IPS-18c (cell line): ENCODE results near the gene PCBD1.
"Not testable (repeated sequence)": the region's sequence is repeated elsewhere in the genome, so short reads cannot be mapped to it uniquely, and the experiment has no call there.

Experiments
- H3K4me3 ChIP-seq: 2 replicates; pipeline ENCODE4 v1.7.0; 2013; ENCODE audit warnings: low read depth, mild to moderate bottlenecking, low read length, moderate library complexity; ENCODE audit not compliant: insufficient read depth
- H3K9me3 ChIP-seq: one replicate; pipeline ENCODE4 v1.6.1; 2013; ENCODE audit warnings: mild to moderate bottlenecking, low read length, moderate library complexity; ENCODE audit not compliant: control insufficient read depth, insufficient read depth

Gene PCBD1

DNA sequence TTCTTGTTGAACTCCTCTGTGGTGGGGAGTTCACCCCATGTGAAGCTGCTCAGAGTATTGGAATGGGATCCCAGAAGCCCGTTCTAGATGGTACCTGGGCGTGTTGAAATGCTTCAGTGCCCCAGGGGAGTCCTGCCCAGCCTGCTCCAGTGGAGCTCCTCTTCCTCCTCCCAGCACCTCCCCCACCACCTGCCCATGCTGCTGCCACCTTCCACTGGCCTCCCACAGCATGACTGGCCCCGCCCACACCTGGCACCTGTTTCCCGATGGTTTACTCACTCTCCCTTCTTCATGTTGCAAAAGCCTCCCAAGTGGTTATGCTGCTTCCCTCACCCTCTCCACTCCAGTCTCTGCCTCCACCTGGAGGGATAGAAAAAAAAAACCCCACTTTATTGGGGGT is 32.2 kb upstream of the PCBD1 start:
- H3K4me3 ChIP-seq = no peak overlapping the region

DNA sequence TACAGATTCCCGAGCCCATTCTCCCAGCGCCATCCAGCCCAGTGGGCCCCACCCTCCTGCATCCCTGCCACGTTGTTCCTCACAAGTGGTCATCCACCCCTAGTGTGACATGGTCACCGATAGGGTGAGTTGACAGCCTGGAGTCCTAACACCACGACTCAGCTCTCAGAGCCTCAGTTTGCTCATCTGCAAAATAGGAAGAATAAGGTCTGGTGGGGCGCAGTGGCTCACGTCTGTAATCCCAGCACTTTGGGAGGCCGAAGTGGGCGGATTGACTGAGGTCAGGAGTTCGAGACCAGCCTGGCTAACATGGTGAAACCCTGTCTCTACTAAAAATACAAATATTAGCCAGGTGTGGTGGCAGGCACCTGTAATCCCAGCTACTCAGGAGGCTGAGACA is 31.5 kb upstream of the PCBD1 start:
- H3K9me3 ChIP-seq, H3K4me3 ChIP-seq: not testable (repeated sequence)

More for the DNA sequence above, 32.2 kb upstream of the PCBD1 start:
- no peaks in the 10 kb centered on the region for H3K9me3 ChIP-seq

DNA sequence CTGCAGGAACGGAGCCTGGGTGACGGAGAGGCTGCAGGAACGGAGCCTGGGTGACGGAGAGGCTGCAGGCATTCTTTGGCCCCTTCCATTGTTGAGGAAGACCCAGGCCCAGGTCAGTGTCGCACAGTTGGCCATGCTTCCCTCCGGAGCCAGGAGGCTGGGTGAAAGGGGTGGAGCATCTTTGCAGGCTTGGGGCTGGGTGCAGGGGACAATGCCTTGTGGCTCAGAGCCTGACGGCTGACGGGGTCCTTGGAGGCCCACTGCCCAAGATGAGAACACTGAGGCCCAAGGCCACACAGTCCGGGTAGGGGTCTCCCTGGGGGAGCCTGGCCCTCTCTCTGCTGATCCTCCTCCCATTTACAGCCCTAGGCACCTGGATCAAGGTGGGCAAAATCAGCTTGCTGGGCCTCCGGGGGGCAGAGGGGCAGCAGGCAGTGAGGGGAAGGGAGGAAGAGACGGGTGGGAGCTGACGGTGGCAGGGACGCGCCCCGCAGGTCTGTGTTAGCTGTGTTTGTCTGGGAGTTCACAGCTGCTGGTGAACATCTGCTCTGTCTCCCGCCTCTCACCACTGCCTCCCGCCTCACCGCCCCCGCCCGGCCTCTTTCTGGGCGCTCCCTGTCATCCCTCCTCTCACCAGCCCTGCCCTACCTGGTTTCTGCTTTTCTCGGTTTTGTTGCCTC is 30.6 kb upstream of the PCBD1 start:
- Histone ChIP-seq H3K4me3 (no peak overlapping the region), H3K9me3 (no peaks in the 10 kb centered on the region)

DNA sequence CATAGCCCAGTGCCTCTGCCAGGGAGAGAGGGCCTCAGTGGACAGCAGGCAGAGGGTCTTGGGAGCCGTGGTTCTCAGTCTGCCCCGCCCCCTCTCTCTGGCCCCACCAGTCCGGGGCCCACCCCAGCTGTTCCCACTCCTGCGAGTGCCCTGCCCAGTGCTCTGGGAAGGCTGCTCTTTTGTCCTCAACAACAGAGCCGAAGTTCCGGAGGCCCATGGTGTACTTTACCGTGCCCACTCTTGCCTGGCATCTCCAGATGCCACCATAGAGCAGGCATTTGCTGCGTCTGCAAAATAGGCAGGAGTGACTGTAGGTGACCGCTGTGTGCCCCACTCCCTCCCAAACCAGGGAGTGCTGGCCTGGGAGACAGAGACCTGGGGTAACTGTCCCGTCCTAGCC is 29.3 kb upstream of the PCBD1 start:
- H3K4me3 ChIP-seq = no peak overlapping the region
- H3K9me3 ChIP-seq = no peaks in the 10 kb centered on the region

DNA sequence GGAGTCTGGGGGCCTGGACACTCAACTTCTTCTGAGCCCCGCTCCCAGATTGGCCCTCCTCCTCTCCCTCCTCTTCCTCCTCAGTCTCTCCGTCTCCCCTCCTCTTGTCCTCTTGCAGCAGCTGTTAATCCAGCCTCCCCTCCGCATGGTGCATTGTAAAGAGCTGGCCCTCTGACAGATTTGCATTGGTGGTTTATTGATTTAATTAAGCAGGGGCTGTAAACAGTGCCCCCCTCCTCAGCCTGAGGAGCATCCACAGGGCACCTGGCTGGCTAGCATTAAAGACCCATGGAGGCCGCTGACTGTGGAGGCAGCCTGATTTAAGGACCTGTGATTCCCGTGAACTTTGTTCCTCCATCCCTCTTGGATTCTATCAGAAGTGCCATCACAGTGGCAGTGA is 28.9 kb upstream of the PCBD1 start:
- no peaks in the 10 kb centered on the region for H3K9me3 ChIP-seq
- H3K4me3 ChIP-seq = no peak overlapping the region

DNA sequence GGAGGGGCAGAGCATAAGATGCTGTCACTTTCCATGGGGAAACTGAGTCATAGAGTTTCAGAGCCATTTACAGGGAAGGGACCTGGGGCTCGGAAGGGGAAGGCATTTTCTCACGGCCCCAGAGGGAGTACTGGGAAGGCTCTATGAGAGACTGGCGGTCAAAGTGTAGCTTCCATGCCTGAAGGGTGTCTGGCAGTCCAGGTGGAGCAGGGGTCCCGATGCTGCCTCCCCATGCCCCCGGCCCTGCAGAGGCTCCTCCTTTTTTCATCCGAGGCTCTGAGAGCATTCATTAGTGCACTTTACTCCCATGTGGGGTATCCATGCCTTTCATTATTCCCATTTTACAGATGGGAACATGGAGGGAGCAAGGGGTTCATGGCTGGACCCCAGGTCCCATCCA is 27.9 kb upstream of the PCBD1 start:
- H3K9me3 ChIP-seq = no peaks in the 10 kb centered on the region
- no peak overlapping the region for H3K4me3 ChIP-seq

DNA sequence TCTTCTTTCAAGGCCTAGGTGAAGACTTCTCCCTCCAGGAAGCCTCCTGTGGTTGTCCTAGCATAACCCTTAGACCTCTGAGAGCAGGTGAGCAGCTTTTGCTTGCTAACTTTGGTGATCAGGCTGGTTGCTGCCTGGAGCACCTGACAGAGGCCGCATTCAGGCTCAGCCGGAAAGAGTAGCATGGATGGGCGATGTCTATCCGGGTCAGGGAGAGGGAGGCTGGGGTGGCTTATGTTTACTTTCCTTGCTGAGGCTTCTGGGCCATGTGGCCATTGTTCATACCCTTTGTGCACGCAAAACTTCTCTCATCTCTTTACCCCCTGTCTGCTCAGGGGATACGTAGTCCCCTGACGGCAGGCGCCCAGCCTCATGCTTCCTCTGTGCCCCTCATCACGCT is 27.4 kb upstream of the PCBD1 start:
- Histone ChIP-seq H3K4me3 (no peak overlapping the region), H3K9me3 (no peaks in the 10 kb centered on the region)

DNA sequence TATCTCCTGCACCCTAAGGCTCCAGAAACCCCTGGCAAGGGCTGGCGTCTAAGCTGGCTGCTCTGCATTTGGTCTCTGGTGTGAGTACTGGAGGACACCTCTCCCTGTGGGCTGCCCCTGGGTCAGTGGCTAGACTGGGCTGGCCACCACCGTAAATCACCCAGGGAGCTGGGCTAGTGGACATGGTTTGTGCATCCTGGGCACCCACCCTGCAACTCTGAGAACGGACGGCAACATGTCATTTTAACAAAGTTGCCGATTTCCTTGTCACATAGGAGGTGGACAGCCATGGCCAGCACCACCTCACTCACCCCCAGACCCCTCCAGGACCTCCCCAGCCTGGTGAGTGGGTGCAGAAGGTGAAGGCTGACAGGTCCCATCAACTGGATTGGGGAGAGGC is 26.8 kb upstream of the PCBD1 start:
- no peak overlapping the region for H3K4me3 ChIP-seq
- H3K9me3 ChIP-seq = no peaks in the 10 kb centered on the region

DNA sequence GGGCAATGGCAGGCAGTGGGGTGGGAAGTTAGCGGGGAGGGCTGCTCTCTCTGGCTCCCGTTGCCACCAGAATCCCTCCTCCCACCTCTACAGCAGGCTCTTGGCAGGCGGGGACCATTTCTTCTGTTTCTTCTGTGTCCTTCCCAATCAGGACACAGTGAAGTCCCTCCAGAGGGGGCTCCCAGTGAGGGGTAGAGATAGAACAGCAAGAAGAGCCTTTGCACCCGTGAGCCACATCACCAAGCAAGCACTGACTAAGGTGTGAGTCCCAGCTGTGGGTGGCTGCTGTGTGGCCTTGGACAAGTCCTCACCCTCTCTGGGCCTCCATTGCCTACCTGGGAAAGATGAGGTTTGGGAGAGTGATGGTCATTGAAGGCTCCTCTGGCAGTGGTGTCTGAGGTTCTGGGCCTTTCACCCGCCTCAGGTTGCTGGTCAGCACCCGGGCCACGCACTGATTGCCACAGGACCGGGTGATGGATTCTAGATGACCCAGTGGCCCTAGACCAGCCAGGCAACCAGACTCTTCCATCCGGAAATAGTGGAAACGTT is 26.0 kb upstream of the PCBD1 start:
- no peak overlapping the region for H3K4me3 ChIP-seq
- H3K9me3 ChIP-seq = no peaks in the 10 kb centered on the region

DNA sequence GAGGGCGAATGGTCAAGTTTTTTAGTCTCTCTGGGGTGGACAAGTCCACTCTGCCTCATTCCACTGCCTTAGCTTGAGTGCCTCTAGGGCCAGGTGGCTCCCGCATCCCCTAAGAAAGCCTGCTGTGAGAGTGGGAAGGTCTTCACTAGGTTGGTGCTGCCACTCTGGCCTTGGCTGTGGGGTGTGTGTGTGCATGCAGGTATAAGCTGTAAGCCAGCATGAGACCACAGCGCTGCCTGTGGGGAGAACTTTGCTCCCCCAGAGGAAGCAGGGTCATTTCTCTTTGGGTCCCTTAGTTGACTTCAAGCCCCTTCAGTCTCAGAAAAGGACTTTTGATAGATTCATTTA is 25.5 kb upstream of the PCBD1 start:
- Histone ChIP-seq H3K9me3 (no peaks in the 10 kb centered on the region), H3K4me3 (no peak overlapping the region)

DNA sequence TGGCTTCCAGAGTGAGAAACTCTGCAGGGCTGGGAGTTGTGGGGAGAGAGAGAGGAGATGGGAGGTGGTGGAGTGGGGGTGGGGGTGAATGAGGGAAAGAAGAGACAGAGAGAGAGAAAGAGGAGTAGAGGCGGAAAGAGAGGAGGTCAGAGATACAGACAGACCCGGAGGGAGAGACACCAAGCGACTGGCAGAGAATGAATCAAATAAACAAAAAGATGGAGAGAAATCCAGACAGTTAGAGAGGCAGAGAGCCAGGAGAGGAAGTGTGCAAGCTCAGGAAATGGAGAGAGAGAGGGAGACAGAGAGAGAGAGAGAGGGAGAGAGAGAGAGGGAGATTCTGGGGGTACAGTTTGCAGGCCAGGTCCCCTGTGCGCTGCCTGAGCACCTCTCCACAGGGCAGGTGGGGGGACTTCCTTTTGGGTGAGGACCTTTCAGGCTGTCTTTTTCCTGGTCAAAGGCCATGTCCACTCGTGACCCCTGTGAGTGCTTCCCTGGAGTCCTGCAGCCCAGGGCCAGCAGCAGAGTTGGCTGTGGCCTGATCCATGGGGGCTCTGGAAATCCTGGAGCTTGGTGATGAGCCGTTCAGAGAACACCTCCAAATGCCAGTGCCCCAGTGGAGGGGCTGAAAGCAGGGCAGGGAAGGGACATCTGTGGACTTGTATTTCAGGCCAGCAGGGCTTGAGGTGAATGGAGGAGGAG is 25.0 kb upstream of the PCBD1 start:
- Histone ChIP-seq H3K9me3 (no peaks in the 10 kb centered on the region), H3K4me3 (no peak overlapping the region)

DNA sequence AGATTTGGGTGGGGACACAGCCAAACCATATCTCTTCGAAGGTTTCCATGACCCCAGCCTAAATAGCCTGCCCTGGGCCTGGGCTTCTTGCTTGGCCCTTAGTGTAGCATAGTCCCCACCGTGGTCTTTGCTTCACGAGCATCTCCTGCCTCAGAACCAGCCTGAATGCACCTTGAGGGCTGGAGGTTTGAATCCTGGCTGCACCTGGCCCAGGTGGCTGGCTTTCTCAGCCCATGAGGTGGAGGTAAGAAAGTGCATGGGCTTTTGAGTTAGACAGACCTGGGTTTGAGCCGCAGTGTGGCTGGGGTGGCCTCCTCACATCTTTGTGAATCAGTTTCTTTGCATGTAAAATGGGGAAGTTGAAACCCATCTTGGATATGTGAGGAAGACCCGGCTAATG is 24.2 kb upstream of the PCBD1 start:
- Histone ChIP-seq H3K4me3 (no peak overlapping the region), H3K9me3 (no peaks in the 10 kb centered on the region)

DNA sequence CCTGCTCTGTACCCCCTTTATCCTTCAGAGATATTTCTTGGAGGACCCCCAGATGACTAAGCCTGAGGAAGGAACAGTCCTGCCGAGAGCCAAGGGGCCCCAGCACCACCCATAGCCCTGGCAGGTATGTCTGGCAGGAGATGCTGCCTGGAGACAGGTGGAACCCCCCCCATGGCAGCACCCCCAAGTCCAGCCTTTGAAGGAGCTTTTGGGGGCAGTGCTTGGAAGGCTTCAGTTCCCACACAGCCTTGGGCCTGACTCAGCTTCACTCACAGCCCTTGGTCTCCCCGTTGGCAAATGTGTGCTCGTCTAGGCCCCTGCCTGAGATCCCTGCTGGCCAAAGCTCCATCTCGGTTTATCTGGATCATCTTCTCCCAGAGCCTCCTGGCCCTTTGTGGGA is 23.0 kb upstream of the PCBD1 start:
- no peak overlapping the region for H3K4me3 ChIP-seq
- H3K9me3 ChIP-seq = no peaks in the 10 kb centered on the region

DNA sequence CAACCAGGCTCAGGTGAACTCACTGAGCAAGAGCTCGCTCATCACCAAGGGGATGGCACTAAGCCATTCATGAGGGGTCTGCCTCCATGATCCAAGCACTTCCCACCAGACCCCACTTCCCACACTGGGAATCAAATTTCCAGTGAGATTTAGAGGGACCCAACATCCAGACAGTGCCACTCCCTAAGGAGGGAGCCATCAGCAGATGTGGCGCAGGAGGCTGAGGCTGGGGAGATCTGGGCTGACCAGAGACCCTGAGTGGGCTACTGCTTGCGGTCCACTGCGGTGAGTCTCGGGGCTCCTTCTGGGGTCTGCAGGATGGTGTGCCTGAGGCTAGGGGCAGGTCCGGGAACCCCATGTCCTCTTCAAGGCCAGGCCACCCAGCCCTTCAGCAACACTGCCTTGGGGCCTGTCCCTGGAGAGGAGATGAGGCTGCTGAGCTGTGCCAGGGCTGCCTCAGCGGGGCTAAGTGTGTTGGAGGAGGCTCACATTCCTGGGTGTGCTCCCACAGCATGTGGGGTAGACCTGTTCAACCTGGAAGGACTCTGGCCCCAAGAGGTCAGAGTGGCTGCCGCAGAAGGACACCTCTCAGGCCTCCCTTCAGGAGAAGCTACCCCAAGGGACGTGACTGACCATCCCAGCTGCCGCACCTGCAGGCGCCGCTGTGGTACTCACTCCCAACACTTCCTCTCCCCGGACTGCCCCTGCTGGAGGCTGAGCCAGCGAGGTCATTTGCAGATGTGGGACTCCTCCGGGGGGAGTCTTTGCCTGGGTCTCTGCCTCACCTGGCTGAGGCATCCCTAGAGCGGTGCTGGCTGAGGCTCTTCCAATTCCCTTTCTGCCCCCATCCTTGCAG is 22.3 kb upstream of the PCBD1 start:
- Histone ChIP-seq H3K9me3 (no peaks in the 10 kb centered on the region), H3K4me3 (no peak overlapping the region)

DNA sequence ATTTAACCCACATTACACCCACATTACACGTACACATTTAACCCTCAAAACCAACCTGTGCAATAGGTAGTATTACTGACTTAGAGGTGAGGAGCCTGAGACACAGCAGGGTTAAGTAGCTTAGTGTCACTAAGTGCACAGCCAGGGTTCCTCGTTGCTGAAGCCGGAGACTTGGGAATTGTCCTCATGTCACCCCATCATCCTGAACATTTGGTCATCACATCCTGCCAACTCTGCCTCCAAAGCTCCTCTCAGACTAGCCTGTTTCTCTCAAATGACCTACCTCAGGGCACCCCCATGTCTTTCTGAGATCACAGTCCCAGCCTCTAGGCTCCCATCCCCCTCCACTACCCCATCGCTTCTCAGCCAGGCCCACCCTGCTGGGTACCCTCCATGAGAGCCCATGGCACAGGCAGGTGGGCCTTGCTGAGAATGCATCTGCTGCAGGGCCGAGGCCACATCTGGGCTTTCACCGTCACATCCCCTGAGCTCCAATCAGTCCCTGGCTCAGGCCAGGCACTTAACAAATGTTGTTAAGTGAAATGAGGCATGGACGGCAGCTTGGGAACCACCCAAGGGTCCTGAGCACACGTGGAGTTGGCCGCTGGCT is 21.1 kb upstream of the PCBD1 start:
- H3K9me3 ChIP-seq = no peaks in the 10 kb centered on the region
- H3K4me3 ChIP-seq = no peak overlapping the region

DNA sequence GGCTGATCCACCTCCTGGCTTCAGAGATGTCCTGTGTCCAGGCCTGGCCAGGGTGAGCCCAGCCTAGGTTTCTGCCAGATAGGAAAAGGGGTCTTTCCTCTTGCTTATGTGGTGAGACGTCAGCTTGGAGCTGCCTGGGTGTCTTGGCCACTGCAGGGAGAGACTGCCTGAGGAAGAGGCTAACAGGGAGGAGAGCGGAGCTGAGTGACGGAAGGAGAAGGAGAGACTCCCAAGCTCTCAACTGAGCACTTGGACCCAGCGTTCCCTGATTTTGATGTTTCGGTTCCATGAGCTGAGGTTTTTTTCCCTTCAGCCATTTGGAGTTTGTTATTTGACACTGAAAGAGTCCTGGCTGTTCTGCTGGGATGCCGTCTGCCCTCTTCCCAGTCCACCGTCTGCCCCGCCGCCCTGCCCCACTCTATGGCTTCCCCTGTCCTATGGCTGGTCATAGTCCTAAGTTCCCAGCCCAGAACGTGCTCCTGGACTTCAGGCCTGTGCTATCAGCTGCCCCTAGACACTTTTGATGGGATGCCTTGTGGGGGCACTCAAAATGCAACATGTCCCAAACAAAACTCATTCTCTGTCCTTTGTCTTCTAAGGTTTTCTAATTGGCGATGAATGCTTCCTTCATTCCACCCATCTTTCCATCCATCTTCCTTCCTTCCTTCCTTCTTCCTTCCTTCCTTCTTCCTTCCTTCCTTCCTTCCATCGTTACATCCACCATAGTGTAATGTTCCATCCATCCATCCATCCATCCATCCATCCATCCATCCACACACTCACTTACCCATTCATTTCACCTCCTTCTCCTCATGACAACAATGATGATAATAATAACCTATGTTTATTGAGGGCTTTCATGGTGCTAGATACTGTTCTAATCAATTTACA is 20.3 kb upstream of the PCBD1 start:
- Histone ChIP-seq H3K9me3 (no peaks in the 10 kb centered on the region), H3K4me3 (no peak overlapping the region)
